ENCODE measurements around the gene RPL27A.

The RPL27A gene

DNA sequence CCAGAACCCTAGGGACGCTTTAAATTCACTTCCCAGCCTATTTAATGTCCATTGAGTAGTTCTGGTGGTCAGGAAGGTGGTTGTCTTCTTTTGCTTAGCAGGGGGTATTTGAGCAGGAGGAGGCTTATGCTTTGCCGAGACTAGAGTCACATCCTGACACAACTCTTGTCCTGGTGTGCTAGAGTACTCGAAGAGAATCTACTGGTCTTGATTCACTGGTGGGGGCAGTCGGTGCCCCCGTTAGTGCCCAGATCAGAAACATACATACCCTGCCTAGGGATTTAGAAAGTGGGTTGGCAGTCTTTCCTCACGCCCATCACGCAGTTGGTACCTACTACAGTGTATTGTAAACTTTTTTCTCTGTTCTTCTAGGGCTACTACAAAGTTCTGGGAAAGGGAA is 2.7 kb downstream of the RPL27A start:
- peak overlapping the region; percentile 89 for H3K27ac Mint-ChIP-seq
- H3K36me3 Mint-ChIP-seq (ENCODE audit: low read depth), result peaks cover 74% of the 10 kb centered on the region
- peak overlapping the region; percentile 96 for H3K4me3 Mint-ChIP-seq
- peaks cover 54% of the 10 kb centered on the region for H3K4me1 Mint-ChIP-seq (ENCODE audit: low read depth)
- no peaks in the 10 kb centered on the region for H3K9me3 Mint-ChIP-seq
- no peak for DNase-seq (ENCODE audit: low spot score)
- no peaks in the 10 kb centered on the region for H3K27me3 Mint-ChIP-seq (ENCODE audit: low read depth)

DNA sequence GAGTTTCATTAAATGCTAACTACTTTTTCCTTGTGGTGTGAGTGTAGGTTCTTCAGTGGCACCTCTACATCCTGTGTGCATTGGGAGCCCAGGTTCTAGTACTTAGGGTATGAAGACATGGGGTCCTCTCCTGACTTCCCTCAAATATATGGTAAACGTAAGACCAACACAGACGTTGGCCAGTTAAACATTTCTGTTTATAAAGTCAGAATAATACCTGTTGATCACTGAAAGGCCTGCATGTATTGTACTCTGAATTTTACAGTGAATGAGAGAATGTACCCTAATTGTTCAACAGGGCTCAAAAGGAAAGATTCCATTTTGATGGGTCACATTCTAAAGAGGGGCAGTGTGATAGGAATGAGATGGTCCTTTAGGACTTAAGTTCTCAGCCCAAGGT is 3.2 kb downstream of the RPL27A start:
- peak overlapping the region; percentile 96 for H3K4me3 Mint-ChIP-seq
- peaks cover 52% of the 10 kb centered on the region for H3K4me1 Mint-ChIP-seq (ENCODE audit: low read depth)
- H3K27me3 Mint-ChIP-seq (ENCODE audit: low read depth), result no peaks in the 10 kb centered on the region
- DNase-seq (ENCODE audit: low spot score), result no peak
- no peaks in the 10 kb centered on the region for H3K9me3 Mint-ChIP-seq
- H3K36me3 Mint-ChIP-seq (ENCODE audit: low read depth), result peaks cover 73% of the 10 kb centered on the region
- H3K27ac Mint-ChIP-seq, result peak overlapping the region; percentile 42

DNA sequence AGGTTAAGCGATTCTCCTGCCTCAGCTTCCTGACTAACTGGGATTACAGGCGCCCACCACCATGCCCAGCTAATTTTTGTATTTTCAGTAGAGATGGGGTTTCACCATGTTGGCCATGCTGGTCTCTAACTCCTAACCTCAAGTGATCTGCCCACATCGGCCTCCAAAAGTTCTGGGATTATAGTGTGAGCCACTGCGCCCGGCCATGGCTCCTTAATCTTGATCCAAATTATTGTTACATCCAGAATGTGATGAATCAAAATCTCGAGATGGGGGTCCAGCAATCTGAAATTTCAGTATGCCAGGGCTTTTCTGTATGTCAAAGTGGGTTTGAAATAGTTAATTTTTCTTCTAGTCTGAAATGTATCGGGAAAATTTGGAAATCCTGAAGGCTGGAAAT is 3.7 kb downstream of the RPL27A start:
- Mint-ChIP-seq H3K4me1 (ENCODE audit: low read depth) (peaks cover 50% of the 10 kb centered on the region), H3K27ac (no peak overlapping the region), H3K36me3 (ENCODE audit: low read depth) (peaks cover 76% of the 10 kb centered on the region), H3K9me3 (no peaks in the 10 kb centered on the region), H3K27me3 (ENCODE audit: low read depth) (no peaks in the 10 kb centered on the region), H3K4me3 (no peak overlapping the region)
- no peak for DNase-seq (ENCODE audit: low spot score)

GRCh38 chr11:8688414-8689362 is 6.1 kb downstream of the RPL27A start:
- H3K9me3 Mint-ChIP-seq, result no peaks in the 10 kb centered on the region
- H3K27me3 Mint-ChIP-seq (ENCODE audit: low read depth), result no peaks in the 10 kb centered on the region
- H3K36me3 Mint-ChIP-seq (ENCODE audit: low read depth), result peaks cover 65% of the 10 kb centered on the region
- peak overlapping the region; percentile 96 for H3K27ac Mint-ChIP-seq
- DNase-seq (ENCODE audit: low spot score), result peak; percentile 89
- H3K4me1 Mint-ChIP-seq (ENCODE audit: low read depth), result peaks cover 47% of the 10 kb centered on the region
- H3K4me3 Mint-ChIP-seq, result peak overlapping the region; percentile 97

GRCh38 chr11:8689726-8690255 is 7.2 kb downstream of the RPL27A start:
- Mint-ChIP-seq H3K4me1 (ENCODE audit: low read depth) (peaks cover 37% of the 10 kb centered on the region), H3K27me3 (ENCODE audit: low read depth) (no peaks in the 10 kb centered on the region), H3K27ac (peak overlapping the region; percentile 96), H3K9me3 (no peaks in the 10 kb centered on the region), H3K4me3 (peak overlapping the region; percentile 97), H3K36me3 (ENCODE audit: low read depth) (peaks cover 54% of the 10 kb centered on the region)
- no peak for DNase-seq (ENCODE audit: low spot score)

DNA sequence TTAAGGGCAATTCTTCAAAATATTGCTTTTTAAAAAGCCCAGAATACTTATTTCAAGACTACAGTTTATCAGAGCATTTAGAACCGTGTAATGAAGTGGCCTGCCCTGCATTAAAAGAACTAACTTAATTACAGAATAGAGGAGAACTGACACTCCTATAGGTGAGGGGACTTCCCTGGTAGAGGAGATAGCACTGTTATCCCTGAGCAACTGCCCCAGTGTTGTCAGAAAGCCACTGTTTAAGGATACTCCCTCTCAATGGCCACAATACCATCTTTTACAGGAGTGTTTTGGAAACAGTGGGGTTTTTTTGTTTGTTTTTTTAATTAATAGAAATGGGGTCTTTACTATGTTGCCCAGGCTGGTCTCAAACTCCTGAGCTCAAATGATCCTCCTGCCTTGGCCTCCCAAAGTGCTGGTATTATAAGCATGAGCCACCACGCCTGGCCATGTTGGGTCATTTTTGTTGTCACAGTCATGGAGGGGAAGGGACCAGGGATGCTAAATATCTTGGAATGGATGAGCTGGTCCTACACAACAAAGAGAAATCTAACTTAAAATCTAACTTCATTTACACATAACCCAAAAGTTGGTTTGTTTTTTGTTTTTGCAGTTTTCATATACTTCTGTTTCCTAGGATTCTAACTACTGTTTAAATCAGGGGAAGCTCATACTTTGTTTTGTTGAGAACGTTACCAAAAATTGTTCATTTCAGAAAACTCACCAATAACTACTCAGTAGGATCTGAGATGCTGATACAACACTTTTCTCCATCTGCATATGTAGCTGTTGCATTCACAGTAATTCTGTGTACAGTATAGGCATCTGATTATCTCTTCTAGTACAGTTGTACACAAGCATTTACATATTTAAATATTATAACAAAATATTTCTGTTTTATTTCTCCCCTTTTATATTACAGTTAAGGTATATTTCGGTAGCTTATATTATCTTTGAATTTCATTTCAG is 8.1 kb downstream of the RPL27A start:
- no peak for DNase-seq (ENCODE audit: low spot score)
- H3K4me3 Mint-ChIP-seq, result peak overlapping the region; percentile 97
- H3K27me3 Mint-ChIP-seq (ENCODE audit: low read depth), result no peaks in the 10 kb centered on the region
- H3K9me3 Mint-ChIP-seq, result no peaks in the 10 kb centered on the region
- peaks cover 45% of the 10 kb centered on the region for H3K36me3 Mint-ChIP-seq (ENCODE audit: low read depth)
- peak overlapping the region; percentile 96 for H3K27ac Mint-ChIP-seq
- peaks cover 29% of the 10 kb centered on the region for H3K4me1 Mint-ChIP-seq (ENCODE audit: low read depth)

GRCh38 chr11:8691601-8692000 is 9.0 kb downstream of the RPL27A start:
- DNase-seq (ENCODE audit: low spot score), result no peak
- Mint-ChIP-seq H3K27me3 (ENCODE audit: low read depth) (no peaks in the 10 kb centered on the region), H3K27ac (no peak overlapping the region), H3K9me3 (no peaks in the 10 kb centered on the region), H3K36me3 (ENCODE audit: low read depth) (peaks cover 38% of the 10 kb centered on the region), H3K4me3 (no peak overlapping the region), H3K4me1 (ENCODE audit: low read depth) (peaks cover 26% of the 10 kb centered on the region)

DNA sequence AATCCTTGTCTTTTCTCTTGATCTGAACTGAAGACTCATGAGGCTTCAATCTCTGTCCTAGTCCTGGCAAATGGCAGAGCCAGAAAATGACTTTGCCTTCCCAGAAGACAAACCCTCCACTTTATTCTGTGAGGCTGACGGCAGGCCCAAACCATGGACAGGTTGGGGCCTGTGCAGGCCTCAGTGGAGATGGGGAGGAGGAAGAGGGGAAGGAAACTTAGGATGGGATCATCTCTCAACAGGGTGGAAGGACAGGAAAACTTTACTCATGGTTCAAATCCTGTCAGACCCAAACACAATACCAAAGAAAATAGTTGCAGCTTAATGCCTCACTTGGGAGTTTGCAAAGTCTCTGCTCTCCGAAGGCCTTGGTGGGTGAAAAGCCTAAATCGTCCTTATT is 9.8 kb downstream of the RPL27A start:
- peaks cover 35% of the 10 kb centered on the region for H3K36me3 Mint-ChIP-seq (ENCODE audit: low read depth)
- H3K4me3 Mint-ChIP-seq, result no peak overlapping the region
- H3K27ac Mint-ChIP-seq, result no peak overlapping the region
- no peak for DNase-seq (ENCODE audit: low spot score)
- H3K9me3 Mint-ChIP-seq, result no peaks in the 10 kb centered on the region
- H3K27me3 Mint-ChIP-seq (ENCODE audit: low read depth), result no peaks in the 10 kb centered on the region
- peaks cover 26% of the 10 kb centered on the region for H3K4me1 Mint-ChIP-seq (ENCODE audit: low read depth)

- H3K4me3 Mint-ChIP-seq, result no peak overlapping the region
- H3K36me3 Mint-ChIP-seq (ENCODE audit: low read depth), result peaks cover 30% of the 10 kb centered on the region
- H3K27me3 Mint-ChIP-seq (ENCODE audit: low read depth), result no peaks in the 10 kb centered on the region
- DNase-seq (ENCODE audit: low spot score), result no peak
- no peak overlapping the region for H3K27ac Mint-ChIP-seq
- peaks cover 22% of the 10 kb centered on the region for H3K4me1 Mint-ChIP-seq (ENCODE audit: low read depth)
- H3K9me3 Mint-ChIP-seq, result no peaks in the 10 kb centered on the region
Measured at GRCh38 chr11:8693010-8693551, 10.5 kb downstream of the RPL27A start.

GRCh38 chr11:8693555-8693954 is 11.0 kb downstream of the RPL27A start:
- no peak for DNase-seq (ENCODE audit: low spot score)
- Mint-ChIP-seq H3K9me3 (no peaks in the 10 kb centered on the region), H3K4me3 (no peak overlapping the region), H3K36me3 (ENCODE audit: low read depth) (peaks cover 26% of the 10 kb centered on the region), H3K27ac (no peak overlapping the region), H3K27me3 (ENCODE audit: low read depth) (no peaks in the 10 kb centered on the region), H3K4me1 (ENCODE audit: low read depth) (peaks cover 19% of the 10 kb centered on the region)

DNA sequence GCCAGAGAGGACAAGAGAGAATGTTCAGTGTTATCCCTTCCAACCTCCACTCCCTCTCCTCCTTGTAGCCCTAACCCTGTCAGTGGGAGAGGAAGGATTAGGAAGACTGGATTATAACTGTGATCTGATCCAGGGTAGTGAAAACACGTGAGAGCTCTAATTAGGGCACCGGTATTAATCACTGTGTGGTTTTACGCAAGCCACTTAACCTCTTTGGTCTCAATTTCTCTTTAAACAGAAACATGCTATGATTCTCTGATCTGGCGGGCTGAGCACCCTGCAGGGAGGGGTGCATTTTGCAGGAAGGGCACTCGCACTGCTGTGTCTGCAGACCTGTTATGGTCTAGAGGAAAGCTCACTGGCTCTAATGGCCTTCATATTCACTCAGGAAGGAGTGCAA is 11.5 kb downstream of the RPL27A start:
- no peak for DNase-seq (ENCODE audit: low spot score)
- Mint-ChIP-seq H3K4me1 (ENCODE audit: low read depth) (peaks cover 14% of the 10 kb centered on the region), H3K9me3 (no peaks in the 10 kb centered on the region), H3K27ac (no peak overlapping the region), H3K27me3 (ENCODE audit: low read depth) (no peaks in the 10 kb centered on the region), H3K4me3 (no peak overlapping the region), H3K36me3 (ENCODE audit: low read depth) (peaks cover 21% of the 10 kb centered on the region)

DNA sequence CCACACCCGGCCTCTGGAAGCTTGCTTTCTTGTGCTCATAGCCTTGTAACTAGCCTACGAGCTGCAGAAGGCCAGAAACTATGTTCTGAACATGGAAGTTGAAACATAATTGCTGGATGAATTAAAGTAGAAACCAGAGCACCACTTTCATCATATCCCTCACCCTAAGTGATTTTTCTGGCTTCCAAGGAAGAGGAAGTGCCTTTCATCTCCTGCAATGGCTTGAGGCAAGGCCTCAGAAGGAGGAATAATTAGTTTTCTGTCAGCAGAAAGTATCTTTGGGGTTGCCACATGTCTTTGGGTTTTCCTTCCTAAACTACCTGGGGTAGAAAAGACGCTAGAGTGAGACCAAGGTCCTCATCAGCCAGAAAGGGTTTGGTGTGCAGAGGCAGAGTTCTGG is 14.5 kb downstream of the RPL27A start:
- H3K4me1 Mint-ChIP-seq (ENCODE audit: low read depth), result no peaks in the 10 kb centered on the region
- H3K4me3 Mint-ChIP-seq, result no peak overlapping the region
- no peak for DNase-seq (ENCODE audit: low spot score)
- no peaks in the 10 kb centered on the region for H3K27me3 Mint-ChIP-seq (ENCODE audit: low read depth)
- H3K27ac Mint-ChIP-seq, result no peak overlapping the region
- no peaks in the 10 kb centered on the region for H3K36me3 Mint-ChIP-seq (ENCODE audit: low read depth)
- no peaks in the 10 kb centered on the region for H3K9me3 Mint-ChIP-seq

GRCh38 chr11:8698379-8698851 is 15.8 kb downstream of the RPL27A start:
- H3K27ac Mint-ChIP-seq, result no peak overlapping the region
- DNase-seq (ENCODE audit: low spot score), result no peak
- H3K4me1 Mint-ChIP-seq (ENCODE audit: low read depth), result no peaks in the 10 kb centered on the region

More at GRCh38 chr11:8698379-8698851, 15.8 kb downstream of the RPL27A start:
- Mint-ChIP-seq H3K27me3 (ENCODE audit: low read depth) (no peaks in the 10 kb centered on the region), H3K4me3 (no peak overlapping the region), H3K9me3 (no peaks in the 10 kb centered on the region), H3K36me3 (ENCODE audit: low read depth) (no peaks in the 10 kb centered on the region)
